OCI-LY7 (cell line): ENCODE measurements around the gene KIF25. TPM values are rescaled to one million over a fixed set of nuclear protein-coding genes. Genes with fewer than 3 reads are reported as not detected.
"Not testable (repeated sequence)": the region's sequence is repeated elsewhere in the genome, so short reads cannot be mapped to it uniquely, and the experiment has no call there.

ENCODE experiments used
- BruUV-seq: library from RNA; stranded (reverse); fragments of 400-500 nt; replicated peaks from 2 replicates; lab custom pipeline; 2021; lab: Mats Ljungman, UMichigan
- CTCF ChIA-PET: fragments of 300-600 bp; sonication (Branson Sonifier 250); formaldehyde crosslinking; loops from one replicate; lab custom pipeline; 2022; ENCODE audit warnings: antibody characterized with exemption; ENCODE audit not compliant: unreplicated experiment; lab: Charles Lee
- POLR2A ChIA-PET: fragments of 300-600 bp; sonication (Branson Sonifier 250); formaldehyde crosslinking; loops from one replicate; lab custom pipeline; 2022; ENCODE audit warnings: antibody characterized with exemption; lab: Charles Lee
- DNase-seq: peaks from one replicate; pipeline ENCODE4 v3.0.0-alpha.2; 2015; ENCODE audit warnings: low spot score
- H2AFZ ChIP-seq: fragments of 200-600 bp; sonication (generic), shearing (Covaris generic); 2 replicates; pipeline ENCODE4 v1.6.1; 2014; ENCODE audit warnings: mild to moderate bottlenecking, antibody characterized with exemption, low read length, moderate library complexity
- H3K27ac ChIP-seq: fragments of 200-600 bp; sonication (generic); 2 replicates; pipeline ENCODE4 v1.5.1; 2014; ENCODE audit warnings: mixed run types, low read depth, mild to moderate bottlenecking, moderate library complexity, low read length, inconsistent platforms; ENCODE audit not compliant: poor library complexity, severe bottlenecking
- H3K36me3 ChIP-seq: fragments of 200-600 bp; sonication (generic); 2 replicates; pipeline ENCODE4 v1.6.1; 2014; ENCODE audit warnings: mild to moderate bottlenecking, antibody characterized with exemption, low read length, moderate library complexity, mixed read lengths; ENCODE audit not compliant: insufficient read depth
- H3K4me1 ChIP-seq: fragments of 200-600 bp; sonication (generic); 2 replicates; pipeline ENCODE4 v1.5.1; 2014; ENCODE audit warnings: mild to moderate bottlenecking, low read length; ENCODE audit not compliant: insufficient read depth, poor library complexity, severe bottlenecking
- H3K4me2 ChIP-seq: fragments of 200-600 bp; sonication (generic); 2 replicates; pipeline ENCODE4 v1.6.1; 2014; ENCODE audit warnings: mild to moderate bottlenecking, low read length
- H3K4me3 ChIP-seq: fragments of 200-600 bp; sonication (generic); 2 replicates; pipeline ENCODE4 v1.5.1; 2014; ENCODE audit warnings: mild to moderate bottlenecking, low read depth, low read length; ENCODE audit not compliant: poor library complexity, severe bottlenecking
- H3K79me2 ChIP-seq: fragments of 200-600 bp; sonication (generic); 2 replicates; pipeline ENCODE4 v1.6.1; 2016; ENCODE audit warnings: low read depth, mild to moderate bottlenecking, low read length, moderate library complexity, mixed read lengths; ENCODE audit not compliant: insufficient read depth
- H3K9me2 ChIP-seq: fragments of 200-600 bp; sonication (generic); 2 replicates; pipeline ENCODE4 v1.6.1; 2016; ENCODE audit warnings: mild to moderate bottlenecking, low read length, mixed read lengths; ENCODE audit not compliant: insufficient read depth
- H3K9me3 ChIP-seq: fragments of 200-600 bp; sonication (generic); 2 replicates; pipeline ENCODE4 v1.6.1; 2014; ENCODE audit warnings: mild to moderate bottlenecking, mixed run types, low read length, mixed read lengths
- H4K20me1 ChIP-seq: fragments of 200-600 bp; sonication (generic); 2 replicates; pipeline ENCODE4 v1.6.1; 2014; ENCODE audit warnings: mild to moderate bottlenecking, antibody characterized with exemption, low read length, moderate library complexity, mixed read lengths; ENCODE audit not compliant: insufficient read depth
- CTCF ChIP-seq: fragments of 200-600 bp; sonication (generic); conservative IDR thresholded peaks from 2 replicates; pipeline ENCODE4 v1.5.1; 2014; ENCODE audit warnings: mild to moderate bottlenecking, antibody characterized with exemption, low read length, moderate library complexity, mixed read lengths
- EZH2phosphoT487 ChIP-seq: fragments of 200-600 bp; sonication (generic); IDR thresholded peaks from 2 replicates; pipeline ENCODE4 v1.6.1; 2018; ENCODE audit warnings: low read depth, borderline replicate concordance, mild to moderate bottlenecking, mixed run types, antibody characterized with exemption, low read length, moderate library complexity, mixed read lengths
- intact Hi-C: fragments of 100-400 bp; cut with micrococcal nuclease; formaldehyde crosslinking; loops from one replicate; pipeline ENCODE4 v1.10.0; 2022; ENCODE audit not compliant: unreplicated experiment
- total RNA-seq, 2 experiments: library from RNA; depleted of rRNA in 1 of 2; stranded (reverse); fragments of >200 nt in 1 of 2; shearing (Covaris generic) in 1 of 2; gene quantifications; 2 replicates each; pipeline ENCODE4 v1.2.3, GENCODE V29; 2014 to 2022

Gene KIF25
- total RNA-seq, 2 experiments from 2014 or later: not detected

- no peak for DNase-seq
- no TSS peak for BruUV-seq
- no peak overlapping the region for H3K4me3 ChIP-seq
- TF ChIP-seq EZH2phosphoT487: no peak
- TF ChIP-seq CTCF: no peak
- intact Hi-C loops: no loop called here
- no peaks in the 10 kb centered on the region for H3K36me3 ChIP-seq
- H3K4me1 ChIP-seq: no peaks in the 10 kb centered on the region
- no peaks in the 10 kb centered on the region for H4K20me1 ChIP-seq
- ChIA-PET POLR2A (no interaction called here), CTCF (no interaction called here)
- H3K27ac ChIP-seq: no peak overlapping the region
- no peak overlapping the region for H3K4me2 ChIP-seq
- no peak overlapping the region for H2AFZ ChIP-seq
- H3K79me2 ChIP-seq: no peaks in the 10 kb centered on the region
- H3K9me2 ChIP-seq: no peaks in the 10 kb centered on the region
- H3K9me3 ChIP-seq: no peaks in the 10 kb centered on the region
These were observed 22.7 kb upstream of the KIF25 start for GRCh38 chr6:167974640-167975344.

DNA sequence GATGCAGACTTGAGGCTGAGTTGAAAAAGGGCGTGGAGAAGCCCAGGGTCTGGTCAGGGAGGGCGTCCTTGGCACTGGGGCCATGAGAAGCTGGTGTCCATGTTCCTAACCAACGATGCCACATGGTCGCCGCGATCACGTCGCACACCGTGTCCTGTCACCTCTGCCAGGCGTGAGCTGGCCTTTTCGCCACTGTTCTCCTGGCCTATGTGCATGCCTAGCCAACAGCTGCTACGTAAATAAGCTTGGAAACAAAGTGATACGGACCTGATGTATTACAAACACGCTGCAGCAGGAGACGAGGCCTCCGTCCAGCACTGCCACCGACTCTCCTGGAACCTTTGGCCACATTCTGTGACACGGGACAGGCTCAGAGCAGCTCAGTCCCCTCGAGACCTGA lies 22.0 kb upstream of the KIF25 start:
- ChIA-PET POLR2A (no interaction called here), CTCF (no interaction called here)
- Histone ChIP-seq H4K20me1 (no peaks in the 10 kb centered on the region), H3K79me2 (no peaks in the 10 kb centered on the region), H3K4me3 (no peak overlapping the region), H2AFZ (no peak overlapping the region), H3K27ac (no peak overlapping the region), H3K9me3 (no peaks in the 10 kb centered on the region), H3K4me1 (no peaks in the 10 kb centered on the region), H3K9me2 (no peaks in the 10 kb centered on the region), H3K36me3 (no peaks in the 10 kb centered on the region), H3K4me2 (no peak overlapping the region)
- intact Hi-C loops: no loop called here
- no TSS peak for BruUV-seq
- no peak for DNase-seq
- no peak for TF ChIP-seq EZH2phosphoT487
- TF ChIP-seq CTCF: no peak

DNA sequence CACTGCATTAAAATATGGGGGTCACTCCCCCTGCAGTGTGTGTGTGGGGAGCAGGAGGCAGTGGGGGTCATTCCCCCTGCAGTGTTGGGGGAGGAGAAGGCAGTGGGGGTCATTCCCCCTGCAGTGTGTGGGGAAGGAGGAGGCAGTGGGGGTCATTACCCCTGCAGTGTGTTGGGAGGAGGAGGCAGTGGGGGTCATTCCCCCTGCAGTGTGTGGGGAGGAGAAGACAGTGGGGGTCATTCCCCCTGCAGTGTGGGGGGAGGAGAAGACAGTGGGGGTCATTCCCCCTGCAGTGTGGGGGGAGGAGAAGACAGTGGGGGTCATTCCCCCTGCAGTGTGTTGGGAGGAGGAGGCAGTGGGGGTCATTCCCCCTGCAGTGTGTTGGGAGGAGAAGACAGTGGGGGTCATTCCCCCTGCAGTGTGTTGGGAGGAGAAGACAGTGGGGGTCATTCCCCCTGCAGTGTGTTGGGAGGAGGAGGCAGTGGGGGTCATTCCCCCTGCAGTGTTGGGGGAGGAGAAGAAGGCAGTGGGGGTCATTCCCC lies 21.3 kb upstream of the KIF25 start:
- H4K20me1 ChIP-seq, DNase-seq, intact Hi-C loops, H3K79me2 ChIP-seq, H3K4me1 ChIP-seq, H3K27ac ChIP-seq, POLR2A ChIA-PET, H3K36me3 ChIP-seq, H2AFZ ChIP-seq, BruUV-seq, H3K4me3 ChIP-seq, H3K4me2 ChIP-seq, H3K9me3 ChIP-seq, H3K9me2 ChIP-seq, CTCF ChIA-PET: not testable (repeated sequence)
